HL-60 (cell line): ENCODE results near the gene NMUR1.

ENCODE experiments used
- CTCF ChIP-seq: IDR thresholded peaks from one replicate; pipeline ENCODE4 v1.5.1; 2011; ENCODE audit warnings: low read length, control low read depth, inconsistent platforms; ENCODE audit not compliant: insufficient read depth
- POLR2AphosphoS5 ChIP-seq: IDR thresholded peaks from 2 replicates; pipeline ENCODE4 v1.6.1; 2012; ENCODE audit warnings: low read depth
- REST ChIP-seq: IDR thresholded peaks from 2 replicates; pipeline ENCODE4 v1.6.1; 2012; ENCODE audit warnings: low read depth; ENCODE audit not compliant: insufficient replicate concordance

GRCh38 chr2:231556981-231557380 lies 26.7 kb upstream of the NMUR1 start:
- TF ChIP-seq REST (no peak), CTCF (no peak), POLR2AphosphoS5 (no peak)
